ENCODE measurements around the gene NDUFB3. TPM values are rescaled to one million over a fixed set of nuclear protein-coding genes. Genes with fewer than 3 reads are reported as not detected.
A peak's percentile ranks its signal among the peaks of the same experiment; 100 is the strongest.
"Not testable (repeated sequence)": the region's sequence is repeated elsewhere in the genome, so short reads cannot be mapped to it uniquely, and the experiment has no call there.

The NDUFB3 gene
- total RNA-seq, 1 donor from 2014 or later = 82.3 TPM

GRCh38 chr2:201114846-201115245 lies 43.0 kb downstream of the NDUFB3 start:
- Mint-ChIP-seq H3K4me1 (ENCODE audit: unreplicated experiment) (peaks cover 28% of the 10 kb centered on the region), H3K27ac (ENCODE audit: unreplicated experiment) (peak overlapping the region; percentile 96), H3K36me3 (ENCODE audit: low read depth, unreplicated experiment) (peaks cover 16% of the 10 kb centered on the region), H3K4me3 (ENCODE audit: unreplicated experiment) (peak overlapping the region; percentile 85), H3K9me3 (ENCODE audit: unreplicated experiment) (no peaks in the 10 kb centered on the region), H3K27me3 (ENCODE audit: unreplicated experiment) (no peaks in the 10 kb centered on the region)
- DNase-seq (ENCODE audit: low spot score) = no peak
- no peak for TF ChIP-seq CTCF (IDR thresholded peaks at IDR 0.05; ENCODE audit: unreplicated experiment)

GRCh38 chr2:201116115-201116958 lies 44.5 kb downstream of the NDUFB3 start, which contains the start of gene CFLAR:
Gene CFLAR, plus strand, starts transcription at chr2:201116164. Its CDS starts 13,702 bp downstream, at chr2:201129866.
- H3K4me3 Mint-ChIP-seq (ENCODE audit: unreplicated experiment) = peak within 1 kb of the TSS; percentile 93
- no peaks in the 10 kb centered on the region for H3K9me3 Mint-ChIP-seq (ENCODE audit: unreplicated experiment)
- DNase-seq (ENCODE audit: low spot score) = peak; percentile 49
- peak within 1 kb of the TSS; percentile 96 for H3K27ac Mint-ChIP-seq (ENCODE audit: unreplicated experiment)
- no peak for TF ChIP-seq CTCF (IDR thresholded peaks at IDR 0.05; ENCODE audit: unreplicated experiment)
- peaks cover 39% of the 10 kb centered on the region for H3K4me1 Mint-ChIP-seq (ENCODE audit: unreplicated experiment)
- H3K27me3 Mint-ChIP-seq (ENCODE audit: unreplicated experiment) = no peaks in the 10 kb centered on the region
- peaks cover 24% of the 10 kb centered on the region for H3K36me3 Mint-ChIP-seq (ENCODE audit: low read depth, unreplicated experiment)

GRCh38 chr2:201116959-201117734 lies 45.3 kb downstream of the NDUFB3 start:
- no peaks in the 10 kb centered on the region for H3K9me3 Mint-ChIP-seq (ENCODE audit: unreplicated experiment)
- peaks cover 45% of the 10 kb centered on the region for H3K4me1 Mint-ChIP-seq (ENCODE audit: unreplicated experiment)
- H3K27me3 Mint-ChIP-seq (ENCODE audit: unreplicated experiment) = no peaks in the 10 kb centered on the region
- peak overlapping the region; percentile 93 for H3K4me3 Mint-ChIP-seq (ENCODE audit: unreplicated experiment)
- peak; percentile 26 for DNase-seq (ENCODE audit: low spot score)
- no peak for TF ChIP-seq CTCF (IDR thresholded peaks at IDR 0.05; ENCODE audit: unreplicated experiment)
- peaks cover 26% of the 10 kb centered on the region for H3K36me3 Mint-ChIP-seq (ENCODE audit: low read depth, unreplicated experiment)
- H3K27ac Mint-ChIP-seq (ENCODE audit: unreplicated experiment) = peak overlapping the region; percentile 93

GRCh38 chr2:201117735-201118094 lies 45.9 kb downstream of the NDUFB3 start:
- DNase-seq (ENCODE audit: low spot score); H3K9me3 Mint-ChIP-seq (ENCODE audit: unreplicated experiment); H3K27me3 Mint-ChIP-seq (ENCODE audit: unreplicated experiment): not testable (repeated sequence)
- peaks cover 32% of the 10 kb centered on the region for H3K36me3 Mint-ChIP-seq (ENCODE audit: low read depth, unreplicated experiment)
- H3K27ac Mint-ChIP-seq (ENCODE audit: unreplicated experiment) = peak overlapping the region; percentile 93
- H3K4me1 Mint-ChIP-seq (ENCODE audit: unreplicated experiment) = peaks cover 51% of the 10 kb centered on the region
- H3K4me3 Mint-ChIP-seq (ENCODE audit: unreplicated experiment) = peak overlapping the region; percentile 93

GRCh38 chr2:201118121-201118960 lies 46.5 kb downstream of the NDUFB3 start:
- H3K4me1 Mint-ChIP-seq (ENCODE audit: unreplicated experiment) = peaks cover 57% of the 10 kb centered on the region
- H3K36me3 Mint-ChIP-seq (ENCODE audit: low read depth, unreplicated experiment) = peaks cover 38% of the 10 kb centered on the region
- H3K27me3 Mint-ChIP-seq (ENCODE audit: unreplicated experiment) = no peaks in the 10 kb centered on the region
- peak overlapping the region; percentile 93 for H3K27ac Mint-ChIP-seq (ENCODE audit: unreplicated experiment)
- H3K9me3 Mint-ChIP-seq (ENCODE audit: unreplicated experiment) = no peaks in the 10 kb centered on the region
- peak overlapping the region; percentile 93 for H3K4me3 Mint-ChIP-seq (ENCODE audit: unreplicated experiment)
- peak; percentile 73 for DNase-seq (ENCODE audit: low spot score)
- TF ChIP-seq CTCF (IDR thresholded peaks at IDR 0.05; ENCODE audit: unreplicated experiment) = peak; percentile 28
